K562 (cell line): ENCODE data around the gene GDAP2. TPM values are rescaled to one million over a fixed set of nuclear protein-coding genes. Genes with fewer than 3 reads are reported as not detected.

Experiments used
- ATAC-seq: fragments of 200-7000 bp; cut with Tn5 transposase; 3 replicates; pipeline ENCODE4 v1.9.1; 2020; ENCODE audit warnings: moderate library complexity
- BruUV-seq: library from RNA; stranded (reverse); fragments of 400-500 nt; replicated peaks from 2 replicates; lab custom pipeline; 2021; lab: Mats Ljungman, UMichigan
- CTCF ChIA-PET: fragments of 300-600 bp; formaldehyde crosslinking; extraction: SDS; loops from one replicate; lab custom pipeline; 2021; ENCODE audit warnings: low intra/inter-chr PET ratio; lab: Yijun Ruan, JAX
- POLR2A ChIA-PET: fragments of 300-600, 350-650 bp; sonication (Branson Sonifier 250); formaldehyde crosslinking; extraction: SDS; loops from one replicate; lab custom pipeline; 2021; ENCODE audit warnings: antibody characterized with exemption, inconsistent platforms; lab: Yijun Ruan, JAX
- DNase-seq, 4 experiments: peaks; one replicate each; pipeline versions ENCODE4 v3.0.0 to v3.0.0-alpha.2; 2011 to 2018; ENCODE audit warnings: low spot score in 3 of 4, mixed read lengths in 3 of 4; ENCODE audit errors: extremely low read depth in 1 of 4
- FAIRE-seq: peaks from 2 replicates; lab custom pipeline; 2011; peaks lifted over from hg19 to GRCh38; lab: Jason Lieb, UNC
- H2AFZ ChIP-seq: 2 replicates; pipeline ENCODE4 v1.6.0; 2011; ENCODE audit warnings: low read depth, low read length, control low read depth, inconsistent platforms
- H3K27ac ChIP-seq: fragments of 200-600 bp; 3 replicates; pipeline ENCODE4 v1.8.0; 2011; ENCODE audit warnings: low read depth, mild to moderate bottlenecking, control low read depth, inconsistent platforms, low read length, moderate library complexity, mixed read lengths; ENCODE audit errors: extremely low read depth
- H3K27me3 ChIP-seq, 2 experiments: fragments of 300-600 bp in 1 of 2; 2 replicates in 1 of 2; 3 replicates in 1 of 2; pipeline versions ENCODE4 v1.6.0 to v1.8.0; 2011; ENCODE audit warnings: inconsistent platforms in 2 of 2, low read length in 2 of 2, mild to moderate bottlenecking in 1 of 2, mixed read lengths in 1 of 2, moderate library complexity in 1 of 2; ENCODE audit not compliant: control insufficient read depth in 2 of 2, insufficient read depth in 2 of 2
- H3K36me3 ChIP-seq: fragments of 300-600 bp; 3 replicates; pipeline ENCODE4 v1.8.0; 2011; ENCODE audit warnings: mild to moderate bottlenecking, low read length, inconsistent platforms; ENCODE audit not compliant: control insufficient read depth, insufficient read depth
- H3K4me1 ChIP-seq, 2 experiments: fragments of 200-600 bp in 1 of 2; replicated peaks in 1 of 2; 2 replicates in 1 of 2; 3 replicates in 1 of 2; pipeline versions ENCODE4 v1.5.1 to v1.8.0; 2011; ENCODE audit warnings: inconsistent platforms in 2 of 2, low read length in 2 of 2, mild to moderate bottlenecking in 1 of 2, mixed read lengths in 1 of 2, moderate library complexity in 1 of 2; ENCODE audit not compliant: control insufficient read depth in 2 of 2, insufficient read depth in 2 of 2
- H3K4me2 ChIP-seq: 2 replicates; pipeline ENCODE4 v1.6.1; 2011; ENCODE audit warnings: low read length, control low read depth, inconsistent platforms, mixed read lengths; ENCODE audit not compliant: insufficient read depth
- H3K4me3 ChIP-seq: fragments of 200-600 bp; sonication (generic), shearing (Covaris generic); 2 replicates; pipeline ENCODE4 v1.5.1; 2016; ENCODE audit warnings: control low read depth, inconsistent platforms
- H3K79me2 ChIP-seq: fragments of 200-600 bp; 3 replicates; pipeline ENCODE4 v1.8.0; 2011; ENCODE audit warnings: low read length, inconsistent platforms; ENCODE audit not compliant: control insufficient read depth, insufficient read depth
- H3K9ac ChIP-seq, 2 experiments: 2 replicates each; pipeline versions ENCODE4 v1.6.0 to v1.6.1; 2011; ENCODE audit warnings: low read depth in 2 of 2, low read length in 2 of 2, control low read depth in 1 of 2, inconsistent platforms in 1 of 2, mild to moderate bottlenecking in 1 of 2, mixed read lengths in 1 of 2; ENCODE audit not compliant: insufficient read depth in 1 of 2
- H3K9me1 ChIP-seq: one replicate; pipeline ENCODE4 v1.6.0; 2011; ENCODE audit warnings: inconsistent platforms, mild to moderate bottlenecking, low read length, moderate library complexity; ENCODE audit not compliant: control insufficient read depth, insufficient read depth
- H3K9me3 ChIP-seq: replicated peaks from 2 replicates; pipeline ENCODE4 v1.5.1; 2011; ENCODE audit warnings: low read depth, low read length, inconsistent platforms; ENCODE audit not compliant: control insufficient read depth, insufficient read depth
- H4K20me1 ChIP-seq: replicated peaks from 2 replicates; pipeline ENCODE4 v1.6.1; 2011; ENCODE audit warnings: low read length, inconsistent platforms, mixed read lengths; ENCODE audit not compliant: control insufficient read depth, insufficient read depth
- BCL6 ChIP-seq: fragments of 250-450 bp; sonication (Bioruptor Pico); IDR thresholded peaks from 2 replicates; pipeline ENCODE4 v1.4.0; 2020
- FOS ChIP-seq: IDR thresholded peaks from 3 replicates; pipeline ENCODE4 v1.6.1; 2011; ENCODE audit not compliant: insufficient read length; ENCODE audit errors: extremely low read depth
- FOXJ2 ChIP-seq: fragments of 200-800 bp; sonication (Bioruptor generic); IDR thresholded peaks from 2 replicates; pipeline ENCODE4 v1.6.1; 2016; ENCODE audit warnings: missing genetic modification characterization, missing compliant biosample characterization
- HDAC2 ChIP-seq: fragments of 450-650 bp; IDR thresholded peaks from 2 replicates; pipeline ENCODE4 v1.6.1; 2016; ENCODE audit warnings: mild to moderate bottlenecking
- HSF4 ChIP-seq: fragments of 250-450 bp; sonication (Bioruptor Pico); IDR thresholded peaks from 2 replicates; pipeline ENCODE4 v2.1.2; 2022; ENCODE audit warnings: mild to moderate bottlenecking, moderate library complexity, borderline replicate concordance
- NFIC ChIP-seq: fragments of 450-650 bp; IDR thresholded peaks from 2 replicates; pipeline ENCODE4 v1.6.1; 2017; ENCODE audit warnings: mild to moderate bottlenecking, inconsistent platforms
- NR3C1 ChIP-seq: sonication (generic); formaldehyde crosslinking; IDR thresholded peaks from 2 replicates; pipeline ENCODE4 v1.8.1; 2022; ENCODE audit warnings: missing genetic modification reagents
- RAD21 ChIP-seq, 2 experiments: fragments of 250-450 bp in 1 of 2; fragments of 450-650 bp in 1 of 2; sonication (Bioruptor Pico) in 1 of 2; formaldehyde crosslinking in 1 of 2; IDR thresholded peaks in 1 of 2; conservative IDR thresholded peaks in 1 of 2; 2 replicates each; pipeline versions ENCODE4 v1.4.0 to v1.8.0; 2020 to 2022; ENCODE audit warnings: mild to moderate bottlenecking in 2 of 2, moderate library complexity in 1 of 2
- RFX1 ChIP-seq: fragments of 450-650 bp; IDR thresholded peaks from 2 replicates; pipeline ENCODE4 v1.6.1; 2016; ENCODE audit warnings: mild to moderate bottlenecking, moderate library complexity
- SUPT5H ChIP-seq: fragments of 450-650 bp; IDR thresholded peaks from 2 replicates; pipeline ENCODE4 v1.6.1; 2016
- ZNF212 ChIP-seq: fragments of 450-650 bp; formaldehyde crosslinking; IDR thresholded peaks from 2 replicates; pipeline ENCODE4 v1.4.0; 2020; ENCODE audit warnings: mild to moderate bottlenecking
- ZNF778 ChIP-seq: fragments of 450-650 bp; formaldehyde crosslinking; IDR thresholded peaks from 2 replicates; pipeline ENCODE4 v1.4.0; 2020; ENCODE audit warnings: mild to moderate bottlenecking, moderate library complexity
- WGBS: fragments of 100-300 bp; shearing (Covaris generic); methylation state at CpG from one replicate; pipeline ENCODE4 v1.1.6; 2016; ENCODE audit warnings: low coverage, mixed read lengths; ENCODE audit not compliant: insufficient coverage; ENCODE audit errors: missing lambda C conversion rate; 5-methylcytosine and 5-hydroxymethylcytosine counted together
- in situ Hi-C: fragments of 300-500 bp; cut with MboI; formaldehyde crosslinking; loops from 4 replicates; pipeline ENCODE4 v1.15.0; 2018; ENCODE audit warnings: inconsistent platforms, mixed read lengths
- intact Hi-C: fragments of 100-400 bp; cut with micrococcal nuclease; formaldehyde crosslinking; loops from 2 replicates; pipeline ENCODE4 v1.14.2; 2022
- polyA plus RNA-seq, 8 experiments: library from polyadenylated mRNA; depleted of rRNA in 4 of 8; stranded (reverse) in 5 of 8; unstranded in 3 of 8; fragments of >200 nt; fragmentation: Nextera tagmentation in 2 of 8; fragmentation: Illumina TruSeq in 1 of 8; extraction: Ambion mirVana in 2 of 8; extraction: Trizol in 1 of 8; gene quantifications; 2 replicates each; pipeline versions ENCODE4 v1.2.1 to v1.2.3, GENCODE V29; 2011 to 2014; ENCODE audit warnings: inconsistent platforms in 1 of 8, missing spikeins in 1 of 8
- total RNA-seq, 7 experiments: library from RNA; depleted of rRNA in 6 of 7; stranded (reverse); fragments of >200 nt in 6 of 7; fragmentation: Illumina TruSeq in 2 of 7; extraction: Trizol in 2 of 7; gene quantifications; 2 replicates each; pipeline versions ENCODE4 v1.2.1 to v1.2.3, GENCODE V29; 2011 to 2021; ENCODE audit warnings: low replicate concordance in 1 of 7
- TF ChIP-seq, protein P1 (sequence below): fragments of 450-650 bp; IDR thresholded peaks from 2 replicates; pipeline ENCODE4 v1.6.1; 2016; ENCODE audit warnings: low read depth
- TF ChIP-seq, protein P2 (sequence below): fragments of 450-650 bp; formaldehyde crosslinking; IDR thresholded peaks from 2 replicates; pipeline ENCODE4 v1.4.0; 2020; ENCODE audit warnings: mild to moderate bottlenecking, mixed read lengths

Gene GDAP2
- total and polyA plus RNA-seq, 9 of the 15 experiments (the other 6 are each of a cell fraction or from before 2014, with no cell fraction given), result 4.1 to 23.1 (median 13.2) TPM

DNA sequence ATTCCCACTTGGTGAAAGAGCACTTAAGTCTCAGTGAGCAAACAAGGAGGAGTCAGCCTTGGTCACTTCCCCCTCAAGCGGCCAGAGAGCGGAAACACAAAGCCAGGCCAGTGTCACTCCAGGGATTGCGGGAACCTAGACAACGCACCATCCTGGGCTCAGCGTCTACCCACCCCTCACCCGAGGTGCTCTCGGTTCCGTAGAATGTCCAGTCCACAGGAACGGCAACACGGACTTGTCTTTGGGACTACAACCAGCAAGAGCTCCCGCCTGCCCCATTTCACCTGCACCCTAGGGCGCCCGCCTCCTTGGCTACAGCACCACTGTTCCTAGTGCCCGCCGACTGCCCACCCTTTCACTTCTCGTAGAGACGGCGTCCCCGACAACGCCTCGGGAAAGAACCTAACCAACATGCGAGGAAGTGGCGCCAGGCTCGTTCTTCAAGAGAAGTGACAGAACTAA, 509 bp downstream of the GDAP2 start:
- peak overlapping the region; percentile 52 for H3K27ac ChIP-seq
- BruUV-seq, result no TSS peak
- intact Hi-C loops, result no loop called here
- H3K4me3 ChIP-seq, result peak overlapping the region; percentile 78
- no peaks in the 10 kb centered on the region for H3K27me3 ChIP-seq
- no peaks in the 10 kb centered on the region for H3K9me1 ChIP-seq
- H3K4me1 ChIP-seq, result peaks cover 7 to 8% of the 10 kb centered on the region in 2 experiments; a peak in 2 of 5 replicates
- H3K9me3 ChIP-seq, result no peaks in the 10 kb centered on the region
- H3K4me2 ChIP-seq, result peak overlapping the region; percentile 100
- FAIRE-seq (peak; percentile 92), ATAC-seq (peak; percentile 90), DNase-seq (peak; percentile 60 to 86 (median 70))
- peak overlapping the region; percentile 86 to 96 for H3K9ac ChIP-seq
- under 1% methylated on average over 24 of the region's 24 CpGs for WGBS
- POLR2A ChIA-PET, result interaction anchor here (0.7 to 4.4 kb wide), 7 partner anchors 10 to 32 kb away, joined by 3 to 30 read pairs (median 4); no protein-coding TSS in a partner anchor
- H3K79me2 ChIP-seq, result peaks cover 81% of the 10 kb centered on the region
- peak overlapping the region; percentile 94 for H2AFZ ChIP-seq
- H3K36me3 ChIP-seq, result peaks cover 27% of the 10 kb centered on the region
- in situ Hi-C loops, result no loop called here
- H4K20me1 ChIP-seq, result peaks cover 4% of the 10 kb centered on the region; the same call in 1 of the 2 replicates
- CTCF ChIA-PET, result no interaction called here
- no peak for TF ChIP-seq BCL6 (CRISPR knock-in tag)
- no peak for TF ChIP-seq SUPT5H
- no peak for TF ChIP-seq ZNF778 (CRISPR knock-in tag)
- no peak for TF ChIP-seq NFIC
- TF ChIP-seq ZNF212, result no peak
- no peak for TF ChIP-seq FOS
- no peak for TF ChIP-seq HSF4 (CRISPR knock-in tag)
- peak in 1 of 2 experiments; percentile 16; a peak in 1 of 4 replicates for TF ChIP-seq RAD21 (CRISPR knock-in tag; conservative IDR thresholded peaks at IDR 0.05 in 1 of 2, IDR thresholded peaks at IDR 0.05 in 1 of 2)
- TF ChIP-seq FOXJ2 (tag), result no peak
- TF ChIP-seq RFX1, result peak; percentile 70
- TF ChIP-seq, protein P1, sequence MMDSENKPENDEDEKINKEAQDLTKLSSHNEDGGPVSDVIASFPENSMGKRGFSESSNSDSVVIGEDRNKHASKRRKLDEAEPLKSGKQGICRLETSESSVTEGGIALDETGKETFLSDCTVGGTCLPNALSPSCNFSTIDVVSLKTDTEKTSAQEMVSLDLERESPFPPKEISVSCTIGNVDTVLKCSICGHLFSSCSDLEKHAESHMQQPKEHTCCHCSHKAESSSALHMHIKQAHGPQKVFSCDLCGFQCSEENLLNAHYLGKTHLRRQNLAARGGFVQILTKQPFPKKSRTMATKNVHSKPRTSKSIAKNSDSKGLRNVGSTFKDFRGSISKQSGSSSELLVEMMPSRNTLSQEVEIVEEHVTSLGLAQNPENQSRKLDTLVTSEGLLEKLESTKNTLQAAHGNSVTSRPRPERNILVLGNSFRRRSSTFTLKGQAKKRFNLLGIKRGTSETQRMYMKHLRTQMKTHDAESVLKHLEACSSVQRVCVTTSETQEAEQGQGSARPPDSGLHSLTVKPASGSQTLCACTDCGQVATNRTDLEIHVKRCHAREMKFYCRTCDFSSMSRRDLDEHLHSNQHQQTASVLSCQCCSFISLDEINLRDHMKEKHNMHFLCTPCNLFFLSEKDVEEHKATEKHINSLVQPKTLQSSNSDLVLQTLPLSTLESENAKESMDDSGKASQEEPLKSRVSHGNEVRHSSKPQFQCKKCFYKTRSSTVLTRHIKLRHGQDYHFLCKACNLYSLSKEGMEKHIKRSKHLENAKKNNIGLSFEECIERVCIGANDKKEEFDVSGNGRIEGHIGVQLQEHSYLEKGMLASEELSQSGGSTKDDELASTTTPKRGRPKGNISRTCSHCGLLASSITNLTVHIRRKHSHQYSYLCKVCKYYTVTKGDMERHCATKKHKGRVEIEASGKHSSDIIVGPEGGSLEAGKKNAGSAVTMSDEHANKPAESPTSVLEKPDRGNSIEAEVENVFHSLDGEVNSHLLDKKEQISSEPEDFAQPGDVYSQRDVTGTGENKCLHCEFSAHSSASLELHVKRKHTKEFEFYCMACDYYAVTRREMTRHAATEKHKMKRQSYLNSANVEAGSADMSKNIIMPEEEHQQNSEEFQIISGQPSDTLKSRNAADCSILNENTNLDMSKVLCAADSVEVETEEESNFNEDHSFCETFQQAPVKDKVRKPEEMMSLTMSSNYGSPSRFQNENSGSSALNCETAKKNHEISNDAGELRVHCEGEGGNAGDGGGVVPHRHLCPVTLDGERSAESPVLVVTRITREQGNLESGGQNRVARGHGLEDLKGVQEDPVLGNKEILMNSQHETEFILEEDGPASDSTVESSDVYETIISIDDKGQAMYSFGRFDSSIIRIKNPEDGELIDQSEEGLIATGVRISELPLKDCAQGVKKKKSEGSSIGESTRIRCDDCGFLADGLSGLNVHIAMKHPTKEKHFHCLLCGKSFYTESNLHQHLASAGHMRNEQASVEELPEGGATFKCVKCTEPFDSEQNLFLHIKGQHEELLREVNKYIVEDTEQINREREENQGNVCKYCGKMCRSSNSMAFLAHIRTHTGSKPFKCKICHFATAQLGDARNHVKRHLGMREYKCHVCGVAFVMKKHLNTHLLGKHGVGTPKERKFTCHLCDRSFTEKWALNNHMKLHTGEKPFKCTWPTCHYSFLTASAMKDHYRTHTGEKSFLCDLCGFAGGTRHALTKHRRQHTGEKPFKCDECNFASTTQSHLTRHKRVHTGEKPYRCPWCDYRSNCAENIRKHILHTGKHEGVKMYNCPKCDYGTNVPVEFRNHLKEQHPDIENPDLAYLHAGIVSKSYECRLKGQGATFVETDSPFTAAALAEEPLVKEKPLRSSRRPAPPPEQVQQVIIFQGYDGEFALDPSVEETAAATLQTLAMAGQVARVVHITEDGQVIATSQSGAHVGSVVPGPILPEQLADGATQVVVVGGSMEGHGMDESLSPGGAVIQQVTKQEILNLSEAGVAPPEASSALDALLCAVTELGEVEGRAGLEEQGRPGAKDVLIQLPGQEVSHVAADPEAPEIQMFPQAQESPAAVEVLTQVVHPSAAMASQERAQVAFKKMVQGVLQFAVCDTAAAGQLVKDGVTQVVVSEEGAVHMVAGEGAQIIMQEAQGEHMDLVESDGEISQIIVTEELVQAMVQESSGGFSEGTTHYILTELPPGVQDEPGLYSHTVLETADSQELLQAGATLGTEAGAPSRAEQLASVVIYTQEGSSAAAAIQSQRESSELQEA, result no peak
- TF ChIP-seq NR3C1 (CRISPR knock-in tag), result no peak
- TF ChIP-seq, protein P2, sequence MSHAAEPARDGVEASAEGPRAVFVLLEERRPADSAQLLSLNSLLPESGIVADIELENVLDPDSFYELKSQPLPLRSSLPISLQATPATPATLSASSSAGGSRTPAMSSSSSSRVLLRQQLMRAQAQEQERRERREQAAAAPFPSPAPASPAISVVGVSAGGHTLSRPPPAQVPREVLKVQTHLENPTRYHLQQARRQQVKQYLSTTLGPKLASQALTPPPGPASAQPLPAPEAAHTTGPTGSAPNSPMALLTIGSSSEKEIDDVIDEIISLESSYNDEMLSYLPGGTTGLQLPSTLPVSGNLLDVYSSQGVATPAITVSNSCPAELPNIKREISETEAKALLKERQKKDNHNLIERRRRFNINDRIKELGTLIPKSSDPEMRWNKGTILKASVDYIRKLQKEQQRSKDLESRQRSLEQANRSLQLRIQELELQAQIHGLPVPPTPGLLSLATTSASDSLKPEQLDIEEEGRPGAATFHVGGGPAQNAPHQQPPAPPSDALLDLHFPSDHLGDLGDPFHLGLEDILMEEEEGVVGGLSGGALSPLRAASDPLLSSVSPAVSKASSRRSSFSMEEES (CRISPR knock-in tag), result no peak
- no peak for TF ChIP-seq HDAC2
